HG03342 (cell line): ENCODE data around the gene TSSK2.

ENCODE experiments used
- ATAC-seq: cut with Tn5 transposase; IDR thresholded peaks from one replicate; pipeline ENCODE4 v1.9.1; 2021; ENCODE audit warnings: mild to moderate bottlenecking, moderate library complexity; ENCODE audit not compliant: unreplicated experiment

TSSK2 gene

GRCh38 chr22:19122752-19123492 is 8.2 kb upstream of the TSSK2 start:
- no peak for ATAC-seq

- ATAC-seq: no peak
These were observed 7.2 kb upstream of the TSSK2 start for GRCh38 chr22:19123936-19124335.

GRCh38 chr22:19124377-19124776 is 6.7 kb upstream of the TSSK2 start:
- ATAC-seq: no peak

- ATAC-seq: no peak
These were observed 6.1 kb upstream of the TSSK2 start for GRCh38 chr22:19125011-19125410.

- ATAC-seq: no peak
These were observed 5.4 kb upstream of the TSSK2 start for GRCh38 chr22:19125474-19126308.

GRCh38 chr22:19126309-19127273 is 4.5 kb upstream of the TSSK2 start:
- ATAC-seq: no peak

- ATAC-seq: no peak
These were observed 3.6 kb upstream of the TSSK2 start for GRCh38 chr22:19127329-19128008.

- ATAC-seq: no peak
These were observed 3.1 kb upstream of the TSSK2 start for GRCh38 chr22:19128009-19128401.

- no peak for ATAC-seq
These were observed 2.0 kb upstream of the TSSK2 start for GRCh38 chr22:19128946-19129727.

GRCh38 chr22:19129871-19130270 is 1.2 kb upstream of the TSSK2 start:
- ATAC-seq: no peak

GRCh38 chr22:19131685-19132015 is 542 bp downstream of the TSSK2 start:
- ATAC-seq: no peak

GRCh38 chr22:19132153-19132552 is 1.0 kb downstream of the TSSK2 start:
- ATAC-seq: no peak

- no peak for ATAC-seq
These were observed 1.7 kb downstream of the TSSK2 start for GRCh38 chr22:19132693-19133400.

- ATAC-seq: no peak
These were observed 2.5 kb downstream of the TSSK2 start for GRCh38 chr22:19133561-19133960.

- no peak for ATAC-seq
These were observed 3.2 kb downstream of the TSSK2 start for GRCh38 chr22:19134176-19134831.

GRCh38 chr22:19134874-19135273 is 3.8 kb downstream of the TSSK2 start:
- ATAC-seq: no peak

- no peak for ATAC-seq
These were observed 5.8 kb downstream of the TSSK2 start for GRCh38 chr22:19136915-19137314.

GRCh38 chr22:19137384-19138216 is 6.5 kb downstream of the TSSK2 start:
- no peak for ATAC-seq
